ES-I3 (cell line): ENCODE measurements around the gene UCHL3.

Source experiments
- H3K36me3 ChIP-seq: 2 replicates; pipeline ENCODE4 v1.6.1; 2013; ENCODE audit warnings: mild to moderate bottlenecking, low read length, control low read depth, moderate library complexity; ENCODE audit not compliant: insufficient read depth
- H3K4me1 ChIP-seq: 2 replicates; pipeline ENCODE4 v1.6.1; 2013; ENCODE audit warnings: mild to moderate bottlenecking, control low read depth, low read length; ENCODE audit not compliant: insufficient read depth
- H3K9ac ChIP-seq: 2 replicates; pipeline ENCODE4 v1.6.1; 2013; ENCODE audit warnings: low read depth, mild to moderate bottlenecking, low read length, moderate library complexity
- H3K9me3 ChIP-seq: 2 replicates; pipeline ENCODE4 v1.6.1; 2013; ENCODE audit warnings: mild to moderate bottlenecking, low read length, moderate library complexity; ENCODE audit not compliant: control insufficient read depth, insufficient read depth

The UCHL3 gene

DNA sequence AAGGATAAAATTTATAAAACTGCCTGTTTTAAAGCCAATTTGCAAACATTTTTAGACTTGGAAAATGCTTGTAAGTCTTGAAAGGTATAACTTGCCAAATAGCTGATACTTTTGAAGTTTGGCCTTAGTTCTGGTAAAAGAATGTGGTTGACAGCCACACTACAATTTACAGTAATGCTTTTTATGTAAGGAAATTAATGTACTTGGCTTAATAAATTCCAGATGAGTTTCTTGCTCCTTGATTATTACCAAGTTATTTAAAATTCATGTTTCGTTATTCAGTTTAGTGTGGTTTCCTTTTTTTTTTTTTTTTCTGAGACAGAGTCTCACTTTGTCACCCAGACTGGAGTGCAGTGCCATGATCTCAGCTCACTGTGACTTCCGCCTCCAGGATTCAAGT, 101.4 kb downstream of the UCHL3 start:
- no peaks in the 10 kb centered on the region for H3K4me1 ChIP-seq
- H3K9ac ChIP-seq, result no peak overlapping the region
- no peaks in the 10 kb centered on the region for H3K9me3 ChIP-seq
- H3K36me3 ChIP-seq, result no peaks in the 10 kb centered on the region

DNA sequence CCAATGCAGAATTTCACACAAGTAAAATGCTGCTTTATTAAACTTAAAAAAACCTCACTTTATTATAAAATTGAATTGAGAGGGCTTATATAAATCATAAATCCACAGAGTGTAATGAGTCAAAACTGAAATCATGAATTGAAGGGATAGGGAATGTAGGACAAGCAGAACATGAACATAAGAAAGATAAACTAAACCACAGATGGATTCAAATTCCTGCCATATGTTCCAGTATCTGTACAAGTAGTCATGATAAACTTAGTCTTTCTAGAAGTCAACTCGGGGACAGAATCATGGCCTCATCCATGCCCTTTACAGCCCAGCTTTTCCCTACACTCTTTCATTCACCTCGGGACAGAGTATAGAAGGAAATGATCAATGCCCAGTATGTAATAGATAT, 103.1 kb downstream of the UCHL3 start:
- no peaks in the 10 kb centered on the region for H3K4me1 ChIP-seq
- H3K9ac ChIP-seq, result no peak overlapping the region
- H3K36me3 ChIP-seq, result no peaks in the 10 kb centered on the region
- H3K9me3 ChIP-seq, result no peaks in the 10 kb centered on the region
